Dendritic cell treated with granulocyte-macrophage colony-stimulating factor and Interleukin-4, amounts not matched to agents 40 ng/mL and 50 ng/mL, for 4 days (primary cell): ENCODE data around the gene PIK3CG.
"Not testable (repeated sequence)": the region's sequence is repeated elsewhere in the genome, so short reads cannot be mapped to it uniquely, and the experiment has no call there.

Experiments used
- H3K27ac Mint-ChIP-seq: one replicate; pipeline ENCODE4 v1.8.0; 2022; ENCODE audit warnings: mild to moderate bottlenecking, mixed read lengths
- H3K27me3 Mint-ChIP-seq: one replicate; pipeline ENCODE4 v1.8.0; 2022; ENCODE audit warnings: mild to moderate bottlenecking, mixed read lengths
- H3K36me3 Mint-ChIP-seq: one replicate; pipeline ENCODE4 v1.8.0; 2022; ENCODE audit warnings: low read depth, mixed read lengths
- H3K4me1 Mint-ChIP-seq: one replicate; pipeline ENCODE4 v1.8.0; 2022; ENCODE audit warnings: low read depth, mixed read lengths
- H3K4me3 Mint-ChIP-seq: one replicate; pipeline ENCODE4 v1.8.0; 2022; ENCODE audit warnings: mild to moderate bottlenecking, moderate library complexity, mixed read lengths
- H3K9me3 Mint-ChIP-seq: one replicate; pipeline ENCODE4 v1.8.0; 2022; ENCODE audit warnings: mixed read lengths
- intact Hi-C: fragments of 100-400 bp; cut with micrococcal nuclease; formaldehyde crosslinking; loops from one replicate; pipeline ENCODE4 v1.15.0; 2022

PIK3CG gene

GRCh38 chr7:106865130-106866041 is at the start of gene PIK3CG:
Gene PIK3CG, plus strand, starts transcription at chr7:106865282. Its CDS starts 2,280 bp downstream, at chr7:106867562.
- no peaks in the 10 kb centered on the region for H3K27me3 Mint-ChIP-seq

GRCh38 chr7:106817098-106817497 is 48.0 kb upstream of the PIK3CG start:
- Mint-ChIP-seq H3K4me3 (no peak overlapping the region), H3K27me3 (peaks cover 2% of the 10 kb centered on the region), H3K9me3 (no peaks in the 10 kb centered on the region), H3K4me1 (peaks cover 8% of the 10 kb centered on the region), H3K27ac (no peak overlapping the region), H3K36me3 (no peaks in the 10 kb centered on the region)
- intact Hi-C loops, result no loop called here

More at GRCh38 chr7:106865130-106866041, at the start of gene PIK3CG:
- Mint-ChIP-seq H3K4me1 (peaks cover 71% of the 10 kb centered on the region), H3K9me3 (peaks cover 8% of the 10 kb centered on the region), H3K27ac (peak within 1 kb of the TSS; percentile 94), H3K36me3 (peaks cover 39% of the 10 kb centered on the region), H3K4me3 (peak within 1 kb of the TSS; percentile 89)
- intact Hi-C loops, result no loop called here

- peaks cover 5% of the 10 kb centered on the region for H3K4me1 Mint-ChIP-seq
- H3K36me3 Mint-ChIP-seq, result no peaks in the 10 kb centered on the region
- no peak overlapping the region for H3K27ac Mint-ChIP-seq
- intact Hi-C loops, result no loop called here
- H3K9me3 Mint-ChIP-seq, result no peaks in the 10 kb centered on the region
- H3K27me3 Mint-ChIP-seq, result no peaks in the 10 kb centered on the region
- H3K4me3 Mint-ChIP-seq, result no peak overlapping the region
Measured at GRCh38 chr7:106818736-106819135, 46.3 kb upstream of the PIK3CG start.

GRCh38 chr7:106819546-106819945 is 45.5 kb upstream of the PIK3CG start:
- peaks cover 5% of the 10 kb centered on the region for H3K4me1 Mint-ChIP-seq
- H3K27me3 Mint-ChIP-seq, result no peaks in the 10 kb centered on the region
- no peaks in the 10 kb centered on the region for H3K36me3 Mint-ChIP-seq
- no peak overlapping the region for H3K27ac Mint-ChIP-seq
- intact Hi-C loops, result no loop called here
- no peaks in the 10 kb centered on the region for H3K9me3 Mint-ChIP-seq
- H3K4me3 Mint-ChIP-seq, result no peak overlapping the region

- no peak overlapping the region for H3K27ac Mint-ChIP-seq
- H3K4me1 Mint-ChIP-seq, result no peaks in the 10 kb centered on the region
- no peaks in the 10 kb centered on the region for H3K9me3 Mint-ChIP-seq
- H3K4me3 Mint-ChIP-seq, result no peak overlapping the region
- no peaks in the 10 kb centered on the region for H3K36me3 Mint-ChIP-seq
- H3K27me3 Mint-ChIP-seq, result no peaks in the 10 kb centered on the region
- intact Hi-C loops, result no loop called here
Measured at GRCh38 chr7:106820321-106821217, 44.5 kb upstream of the PIK3CG start.

- no peaks in the 10 kb centered on the region for H3K36me3 Mint-ChIP-seq
- H3K27ac Mint-ChIP-seq, result no peak overlapping the region
Measured at GRCh38 chr7:106823631-106824030, 41.5 kb upstream of the PIK3CG start.

GRCh38 chr7:106824458-106824857 is 40.6 kb upstream of the PIK3CG start:
- Mint-ChIP-seq H3K4me1 (no peaks in the 10 kb centered on the region), H3K4me3 (no peak overlapping the region), H3K27ac (no peak overlapping the region), H3K27me3 (no peaks in the 10 kb centered on the region), H3K36me3 (no peaks in the 10 kb centered on the region), H3K9me3 (peaks cover 5% of the 10 kb centered on the region)
- intact Hi-C loops, result no loop called here

More at GRCh38 chr7:106823631-106824030, 41.5 kb upstream of the PIK3CG start:
- no peaks in the 10 kb centered on the region for H3K4me1 Mint-ChIP-seq
- no peak overlapping the region for H3K4me3 Mint-ChIP-seq
- intact Hi-C loops, result no loop called here
- H3K27me3 Mint-ChIP-seq, result no peaks in the 10 kb centered on the region
- H3K9me3 Mint-ChIP-seq, result no peaks in the 10 kb centered on the region

GRCh38 chr7:106827626-106828025 is 37.5 kb upstream of the PIK3CG start:
- Mint-ChIP-seq H3K9me3 (peaks cover 23% of the 10 kb centered on the region), H3K27ac (no peak overlapping the region), H3K4me1 (no peaks in the 10 kb centered on the region), H3K4me3 (no peak overlapping the region), H3K27me3 (no peaks in the 10 kb centered on the region), H3K36me3 (peaks cover 7% of the 10 kb centered on the region)
- intact Hi-C loops, result no loop called here

- Mint-ChIP-seq H3K4me3 (no peak overlapping the region), H3K27ac (no peak overlapping the region)
Measured at GRCh38 chr7:106829496-106829895, 35.6 kb upstream of the PIK3CG start.

GRCh38 chr7:106830896-106831295 is 34.2 kb upstream of the PIK3CG start:
- peaks cover 23% of the 10 kb centered on the region for H3K9me3 Mint-ChIP-seq
- intact Hi-C loops, H3K36me3 Mint-ChIP-seq, H3K4me3 Mint-ChIP-seq, H3K27me3 Mint-ChIP-seq, H3K4me1 Mint-ChIP-seq, H3K27ac Mint-ChIP-seq: not testable (repeated sequence)

More at GRCh38 chr7:106829496-106829895, 35.6 kb upstream of the PIK3CG start:
- Mint-ChIP-seq H3K36me3 (peaks cover 7% of the 10 kb centered on the region), H3K27me3 (no peaks in the 10 kb centered on the region), H3K9me3 (peaks cover 23% of the 10 kb centered on the region), H3K4me1 (no peaks in the 10 kb centered on the region)
- intact Hi-C loops, result no loop called here

- intact Hi-C loops, result no loop called here
- Mint-ChIP-seq H3K4me3 (no peak overlapping the region), H3K9me3 (no peaks in the 10 kb centered on the region), H3K4me1 (no peaks in the 10 kb centered on the region), H3K27ac (no peak overlapping the region), H3K27me3 (no peaks in the 10 kb centered on the region), H3K36me3 (no peaks in the 10 kb centered on the region)
Measured at GRCh38 chr7:106836816-106837215, 28.3 kb upstream of the PIK3CG start.

- H3K36me3 Mint-ChIP-seq, result no peaks in the 10 kb centered on the region
- no peaks in the 10 kb centered on the region for H3K27me3 Mint-ChIP-seq
- intact Hi-C loops, result no loop called here
- no peaks in the 10 kb centered on the region for H3K4me1 Mint-ChIP-seq
- H3K27ac Mint-ChIP-seq, result no peak overlapping the region
- H3K4me3 Mint-ChIP-seq, result no peak overlapping the region
- no peaks in the 10 kb centered on the region for H3K9me3 Mint-ChIP-seq
Measured at GRCh38 chr7:106839511-106839910, 25.6 kb upstream of the PIK3CG start.

- intact Hi-C loops, result no loop called here
- Mint-ChIP-seq H3K9me3 (no peaks in the 10 kb centered on the region), H3K36me3 (no peaks in the 10 kb centered on the region), H3K4me1 (no peaks in the 10 kb centered on the region), H3K27me3 (peaks cover 4% of the 10 kb centered on the region), H3K27ac (no peak overlapping the region), H3K4me3 (no peak overlapping the region)
Measured at GRCh38 chr7:106840342-106840741, 24.7 kb upstream of the PIK3CG start.

GRCh38 chr7:106841896-106842390 is 23.1 kb upstream of the PIK3CG start:
- Mint-ChIP-seq H3K4me3 (no peak overlapping the region), H3K9me3 (no peaks in the 10 kb centered on the region), H3K36me3 (no peaks in the 10 kb centered on the region), H3K27me3 (peaks cover 4% of the 10 kb centered on the region), H3K4me1 (no peaks in the 10 kb centered on the region), H3K27ac (no peak overlapping the region)
- intact Hi-C loops, result no loop called here
